ENCODE results near the gene SLC27A4.
"Not testable (repeated sequence)": the region's sequence is repeated elsewhere in the genome, so short reads cannot be mapped to it uniquely, and the experiment has no call there.

SLC27A4 gene

GRCh38 chr9:128325629-128326028 is 14.7 kb upstream of the SLC27A4 start:
- DNase-seq: no peak

- no peak for DNase-seq
Observed at GRCh38 chr9:128333451-128333869, 6.9 kb upstream of the SLC27A4 start.

- no peak for DNase-seq
Observed at GRCh38 chr9:128335161-128335560, 5.2 kb upstream of the SLC27A4 start.

GRCh38 chr9:128335914-128336313 is 4.4 kb upstream of the SLC27A4 start:
- no peak for DNase-seq

- no peak for DNase-seq
Observed at GRCh38 chr9:128337936-128338335, 2.4 kb upstream of the SLC27A4 start.

- DNase-seq: not testable (repeated sequence)
Observed at GRCh38 chr9:128338852-128339614, 1.3 kb upstream of the SLC27A4 start.

GRCh38 chr9:128340691-128341434 is 536 bp downstream of the SLC27A4 start:
- DNase-seq: peak; percentile 51

- peak; percentile 53 for DNase-seq
Observed at GRCh38 chr9:128341435-128341849, 1.1 kb downstream of the SLC27A4 start.

GRCh38 chr9:128342971-128343680 is 2.8 kb downstream of the SLC27A4 start:
- no peak for DNase-seq

GRCh38 chr9:128343855-128344254 is 3.5 kb downstream of the SLC27A4 start:
- DNase-seq: no peak

GRCh38 chr9:128344931-128345605 is 4.7 kb downstream of the SLC27A4 start:
- no peak for DNase-seq

GRCh38 chr9:128349125-128349524 is 8.8 kb downstream of the SLC27A4 start:
- DNase-seq: no peak

GRCh38 chr9:128349772-128350171 is 9.4 kb downstream of the SLC27A4 start:
- DNase-seq: no peak

GRCh38 chr9:128355451-128355850 is 15.1 kb downstream of the SLC27A4 start:
- DNase-seq: no peak

- DNase-seq: no peak
Observed at GRCh38 chr9:128358090-128358489, 17.8 kb downstream of the SLC27A4 start.

- DNase-seq: no peak
Observed at GRCh38 chr9:128358861-128359260, 18.5 kb downstream of the SLC27A4 start.

GRCh38 chr9:128360826-128361225 is 20.5 kb downstream of the SLC27A4 start:
- no peak for DNase-seq

GRCh38 chr9:128361296-128361985 is 21.1 kb downstream of the SLC27A4 start:
- no peak for DNase-seq

- DNase-seq: peak; percentile 90
Observed at GRCh38 chr9:128361986-128362646, 21.8 kb downstream of the SLC27A4 start.

GRCh38 chr9:128362774-128363173 is 22.4 kb downstream of the SLC27A4 start:
- no peak for DNase-seq

- DNase-seq: no peak
Observed at GRCh38 chr9:128365525-128365924, 25.2 kb downstream of the SLC27A4 start.
